Measurements from ENCODE around the gene NFATC4. TPM values are rescaled to one million over a fixed set of nuclear protein-coding genes. Genes with fewer than 3 reads are reported as not detected.

NFATC4 gene
- total and polyA plus RNA-seq, 3 experiments from 2014 or later, result 0.81 to 1.5 TPM; not detected in 1

DNA sequence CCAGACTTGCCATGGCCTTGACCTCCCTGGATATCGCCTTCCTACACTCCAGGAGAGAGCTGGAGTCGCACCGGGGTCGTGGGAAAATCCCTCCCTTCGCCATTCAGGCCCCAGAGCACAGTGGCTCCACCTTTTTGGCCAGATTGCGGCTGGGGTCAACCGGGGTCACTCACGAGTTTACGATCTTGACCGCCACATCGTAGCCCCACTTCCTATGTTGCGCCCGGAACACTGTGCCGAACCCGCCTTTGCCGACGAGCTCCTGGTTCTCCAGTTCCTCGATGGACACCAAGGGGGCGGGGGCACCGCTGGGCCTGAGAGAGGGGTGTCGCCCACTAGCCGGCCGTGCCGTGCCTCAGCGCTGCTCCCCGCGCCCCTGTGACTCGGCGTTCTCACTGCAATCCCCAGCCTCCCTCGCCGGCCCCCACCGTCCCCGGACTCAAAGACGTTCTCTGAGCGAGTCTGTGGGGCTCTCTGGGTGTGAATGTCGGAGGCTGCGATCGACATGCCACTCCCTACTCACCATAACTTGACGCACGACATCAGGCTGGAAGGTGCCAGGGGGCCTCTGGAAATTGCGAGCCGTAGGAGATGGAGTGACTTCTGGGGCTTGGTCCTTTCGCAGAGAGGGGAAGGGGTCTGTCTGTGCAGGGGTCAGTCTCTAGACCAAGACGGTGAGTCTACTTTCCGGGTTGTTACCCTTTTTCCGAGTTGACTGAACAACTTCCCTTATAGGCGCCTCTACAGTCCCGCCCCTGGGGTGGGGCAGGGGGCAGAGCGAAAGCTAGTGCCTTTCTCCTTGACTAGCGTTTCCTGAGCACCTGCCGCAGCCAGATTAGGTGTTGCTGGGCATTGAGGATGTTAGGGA lies 28.5 kb upstream of the NFATC4 start, which contains the start of gene RIPK3:
RIPK3 (minus strand) TSS at position 708 of the 868 bp plus-strand sequence; CDS start at position 543, 165 bp downstream.
- DNase-seq, result peak; percentile 50 to 75 (median 57)
- no peaks in the 10 kb centered on the region for H3K9me3 ChIP-seq (ENCODE audit: low read length)
- POLR2A ChIA-PET, result interaction anchor here (0.6 to 3.3 kb wide), 4 partner anchors 91 to 102 kb away, joined by 3 to 21 read pairs (median 4); partner anchors contain the start of genes CBLN3 and KHNYN
- peaks cover 31% of the 10 kb centered on the region for H3K4me1 ChIP-seq (ENCODE audit: insufficient read depth, low read length)
- H3K27ac ChIP-seq (ENCODE audit: low read depth, low read length), result peak within 1 kb of the TSS; percentile 60
- Mint-ChIP-seq H3K27me3 (peaks cover 15 to 19% of the 10 kb centered on the region in 2 donors), H3K4me3 (peak within 1 kb of the TSS; percentile 95 to 97 (median 97)), H3K4me1 (peaks cover 29 to 50% (median 43%) of the 10 kb centered on the region in 3 donors), H3K27ac (peak within 1 kb of the TSS; percentile 55 to 96 (median 93)), H3K36me3 (peaks cover 5 to 33% (median 5%) of the 10 kb centered on the region in 3 donors), H3K9me3 (no peaks in the 10 kb centered on the region)
- H3K36me3 ChIP-seq (ENCODE audit: insufficient read depth, low read length), result peaks cover 10% of the 10 kb centered on the region
- CTCF ChIA-PET, result interaction anchor here (0.9 to 14.0 kb wide), 8 partner anchors 11 to 97 kb away, joined by 3 to 486 read pairs (median 3); partner anchors contain the start of genes CBLN3, CIDEB, KHNYN and LTB4R
- peak within 1 kb of the TSS; percentile 92 for H3K4me3 ChIP-seq (ENCODE audit: low read length)
- peaks cover 10% of the 10 kb centered on the region for H3K27me3 ChIP-seq (ENCODE audit: insufficient read depth, low read length, poor library complexity, severe bottlenecking)

DNA sequence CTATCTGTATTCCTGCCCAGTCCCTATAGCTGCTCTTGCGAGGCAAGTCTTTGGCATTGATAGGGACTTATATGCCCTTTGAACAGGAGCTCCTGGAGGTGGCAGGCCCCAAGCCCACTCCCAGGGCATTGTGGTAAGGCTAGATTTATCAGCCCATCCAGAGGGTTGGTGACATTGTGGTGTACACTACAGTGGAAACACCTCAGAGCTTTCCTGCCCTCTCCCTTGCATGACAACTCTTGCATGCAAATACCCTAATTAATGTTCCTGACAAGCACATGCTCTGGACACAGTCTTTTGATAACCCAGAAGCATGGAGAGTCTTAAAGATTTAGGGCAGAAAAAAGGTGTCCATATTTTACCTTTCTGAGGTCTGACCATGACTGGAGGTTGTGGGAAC lies 27.4 kb upstream of the NFATC4 start:
- peaks cover 24 to 40% (median 37%) of the 10 kb centered on the region in 3 donors for H3K4me1 Mint-ChIP-seq
- H3K4me3 Mint-ChIP-seq, result peak overlapping the region in 4 of 7 donors; percentile 1 to 97 (median 95)
- Histone ChIP-seq H3K27ac (ENCODE audit: low read depth, low read length) (no peak overlapping the region), H3K4me1 (ENCODE audit: insufficient read depth, low read length) (peaks cover 23% of the 10 kb centered on the region), H3K4me3 (ENCODE audit: low read length) (no peak overlapping the region), H3K9me3 (ENCODE audit: low read length) (no peaks in the 10 kb centered on the region), H3K27me3 (ENCODE audit: insufficient read depth, low read length, poor library complexity, severe bottlenecking) (no peaks in the 10 kb centered on the region), H3K36me3 (ENCODE audit: insufficient read depth, low read length) (peaks cover 10% of the 10 kb centered on the region)
- H3K9me3 Mint-ChIP-seq, result no peaks in the 10 kb centered on the region
- H3K27ac Mint-ChIP-seq, result no peak overlapping the region
- peaks cover 5 to 33% (median 5%) of the 10 kb centered on the region in 3 donors for H3K36me3 Mint-ChIP-seq
- ChIA-PET POLR2A (interaction anchor here (1.1 to 3.3 kb wide), 3 partner anchors 90 to 97 kb away, joined by 3 to 21 read pairs (median 3); partner anchors contain the start of genes CBLN3 and KHNYN), CTCF (interaction anchor here (0.9 to 14.0 kb wide), 4 partner anchors 12 to 98 kb away, joined by 3 to 486 read pairs (median 12); partner anchors contain the start of genes CBLN3, CIDEB, KHNYN and SDR39U1)
- DNase-seq, result no peak
- peaks cover 15 to 23% of the 10 kb centered on the region in 2 donors for H3K27me3 Mint-ChIP-seq

DNA sequence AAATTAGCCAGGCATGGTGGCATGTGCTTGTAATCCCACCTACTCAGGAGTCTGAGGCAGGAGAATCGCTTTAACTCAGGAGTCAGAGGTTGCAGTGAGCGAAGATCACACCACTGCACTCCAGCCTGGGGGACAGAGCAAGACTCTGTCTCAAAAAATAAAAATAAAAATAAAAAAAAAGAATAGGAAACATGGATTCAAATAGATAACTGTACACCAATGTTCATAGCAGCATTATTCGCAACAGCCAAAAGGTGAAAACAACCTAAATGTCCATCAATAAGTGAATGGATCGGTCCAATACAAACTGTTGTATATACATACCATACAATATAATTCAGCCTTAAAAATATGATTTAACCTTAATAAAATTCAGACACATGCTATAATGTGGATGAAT lies 25.1 kb upstream of the NFATC4 start:
- H3K4me3 Mint-ChIP-seq, result no peak overlapping the region
- H3K36me3 Mint-ChIP-seq, result peaks cover 0 to 12% (median 0%) of the 10 kb centered on the region in 3 donors
- Histone ChIP-seq H3K27ac (ENCODE audit: low read depth, low read length) (no peak overlapping the region), H3K4me3 (ENCODE audit: low read length) (no peak overlapping the region), H3K9me3 (ENCODE audit: low read length) (no peaks in the 10 kb centered on the region), H3K36me3 (ENCODE audit: insufficient read depth, low read length) (no peaks in the 10 kb centered on the region), H3K27me3 (ENCODE audit: insufficient read depth, low read length, poor library complexity, severe bottlenecking) (no peaks in the 10 kb centered on the region), H3K4me1 (ENCODE audit: insufficient read depth, low read length) (peaks cover 23% of the 10 kb centered on the region)
- POLR2A ChIA-PET, result no interaction called here
- H3K4me1 Mint-ChIP-seq, result peaks cover 17 to 25% (median 20%) of the 10 kb centered on the region in 3 donors
- CTCF ChIA-PET, result interaction anchor here (1.2 kb wide), 2 partner anchors 9 kb away, joined by 3 to 8 read pairs; no protein-coding TSS in a partner anchor
- DNase-seq, result no peak
- no peaks in the 10 kb centered on the region for H3K9me3 Mint-ChIP-seq
- peaks cover 12 to 32% of the 10 kb centered on the region in 2 donors for H3K27me3 Mint-ChIP-seq
- H3K27ac Mint-ChIP-seq, result no peak overlapping the region

DNA sequence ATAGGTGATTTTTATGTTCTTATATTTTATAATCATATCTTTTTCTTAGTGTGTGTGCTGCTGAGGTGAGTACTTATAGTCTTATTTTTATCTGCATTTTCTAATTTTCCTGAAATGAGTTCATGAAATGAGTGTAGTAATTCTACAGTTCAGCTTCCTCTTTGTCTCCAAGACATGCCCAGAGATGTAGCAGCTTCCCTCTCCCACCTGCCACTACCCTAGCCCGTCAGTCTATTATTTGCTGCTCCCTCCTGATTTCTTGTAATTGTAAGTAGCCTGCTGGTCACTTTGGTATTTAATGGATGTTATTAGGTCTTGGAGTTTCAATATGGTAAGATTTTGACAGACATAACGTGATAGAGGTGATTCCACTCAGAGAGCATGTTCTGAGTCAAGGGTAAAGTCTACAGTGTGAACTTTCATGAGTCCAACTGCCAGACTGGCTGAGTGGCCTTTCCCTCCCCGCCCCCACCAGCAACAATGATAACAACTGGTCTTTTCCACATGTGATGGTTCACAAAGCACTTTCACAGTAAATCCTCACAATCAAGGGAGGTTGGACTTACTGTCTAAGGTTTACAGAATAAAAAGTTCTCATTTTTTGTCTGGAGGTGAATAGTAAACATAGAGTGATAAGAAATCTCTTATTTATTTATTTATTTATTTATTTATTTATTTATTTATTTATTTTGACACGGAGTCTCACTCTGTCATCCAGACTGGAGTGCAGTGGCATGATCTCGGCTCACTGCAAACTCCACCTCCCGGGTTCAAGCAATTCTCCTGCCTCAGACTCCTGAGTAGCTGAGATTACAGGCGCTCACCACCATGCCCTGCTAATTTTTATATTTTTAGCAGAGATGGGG lies 24.0 kb upstream of the NFATC4 start:
- Histone ChIP-seq H3K27ac (ENCODE audit: low read depth, low read length) (no peak overlapping the region), H3K27me3 (ENCODE audit: insufficient read depth, low read length, poor library complexity, severe bottlenecking) (no peaks in the 10 kb centered on the region), H3K4me3 (ENCODE audit: low read length) (no peak overlapping the region), H3K4me1 (ENCODE audit: insufficient read depth, low read length) (peaks cover 12% of the 10 kb centered on the region), H3K9me3 (ENCODE audit: low read length) (no peaks in the 10 kb centered on the region), H3K36me3 (ENCODE audit: insufficient read depth, low read length) (no peaks in the 10 kb centered on the region)
- CTCF ChIA-PET, result interaction anchor here (1.1 to 4.4 kb wide), 3 partner anchors 10 to 93 kb away, joined by 3 to 37 read pairs (median 3); partner anchors contain the start of gene ADCY4
- Mint-ChIP-seq H3K27ac (no peak overlapping the region), H3K4me1 (peaks cover 8 to 14% (median 11%) of the 10 kb centered on the region in 3 donors), H3K36me3 (peaks cover 0 to 4% (median 0%) of the 10 kb centered on the region in 3 donors), H3K4me3 (no peak overlapping the region), H3K9me3 (no peaks in the 10 kb centered on the region), H3K27me3 (peaks cover 12 to 32% of the 10 kb centered on the region in 2 donors)
- DNase-seq, result no peak
- POLR2A ChIA-PET, result interaction anchor here (0.6 kb wide), 1 partner anchor 24 kb away, joined by 7 read pairs; the partner anchor contains the start of gene NFATC4

DNA sequence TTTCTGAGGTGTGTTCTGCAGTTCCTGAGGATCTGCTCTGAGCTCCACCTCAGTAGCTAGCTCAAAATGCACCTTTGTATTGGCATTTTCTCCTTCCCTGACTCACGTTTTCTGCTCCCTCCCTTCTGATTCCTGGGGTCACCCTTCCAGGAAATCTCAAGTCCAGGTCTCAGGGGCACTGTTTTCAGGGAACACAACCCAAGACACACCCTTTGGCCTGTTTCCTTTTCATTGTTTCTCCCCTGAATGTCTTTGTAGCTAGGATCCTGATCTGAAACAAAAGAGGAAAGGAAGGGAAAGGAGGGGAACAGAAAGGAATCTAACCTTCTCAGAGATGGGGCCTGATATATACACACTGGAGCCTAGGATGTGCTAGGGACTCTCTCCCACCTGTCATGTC lies 20.9 kb upstream of the NFATC4 start:
- H3K27ac ChIP-seq (ENCODE audit: low read depth, low read length), result no peak overlapping the region
- CTCF ChIA-PET, result interaction anchor here (4.4 kb wide), 1 partner anchor 14 kb away, joined by 37 read pairs; the partner anchor contains the start of gene ADCY4
- no peaks in the 10 kb centered on the region for H3K36me3 ChIP-seq (ENCODE audit: insufficient read depth, low read length)
- H3K4me1 ChIP-seq (ENCODE audit: insufficient read depth, low read length), result no peaks in the 10 kb centered on the region
- no peak overlapping the region for H3K4me3 ChIP-seq (ENCODE audit: low read length)
- Mint-ChIP-seq H3K4me1 (no peaks in the 10 kb centered on the region), H3K27ac (peak overlapping the region in 1 of 8 donors; percentile 16), H3K9me3 (no peaks in the 10 kb centered on the region), H3K4me3 (no peak overlapping the region), H3K36me3 (no peaks in the 10 kb centered on the region), H3K27me3 (peaks cover 33 to 56% of the 10 kb centered on the region in 2 donors)
- DNase-seq, result no peak
- no peaks in the 10 kb centered on the region for H3K27me3 ChIP-seq (ENCODE audit: insufficient read depth, low read length, poor library complexity, severe bottlenecking)
- H3K9me3 ChIP-seq (ENCODE audit: low read length), result no peaks in the 10 kb centered on the region
- POLR2A ChIA-PET, result no interaction called here

DNA sequence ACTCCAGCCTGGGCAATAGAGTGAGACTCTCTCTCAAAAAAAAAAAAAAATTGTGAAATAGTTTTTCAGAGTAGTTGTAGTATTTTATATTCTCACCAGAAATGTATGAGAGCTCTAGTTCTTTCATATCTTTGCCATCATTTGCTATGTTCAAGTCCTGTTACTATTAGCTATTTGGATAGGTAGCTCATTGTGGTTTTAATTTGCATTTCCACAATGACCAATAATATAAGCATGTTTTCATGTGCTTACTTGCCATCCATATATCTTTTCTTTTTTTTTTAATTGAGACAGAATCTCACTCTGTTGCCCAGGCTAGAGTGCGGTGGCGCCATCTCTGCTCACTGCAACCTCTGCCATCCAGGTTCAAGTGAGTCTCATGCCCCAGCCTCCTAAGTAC lies 19.8 kb upstream of the NFATC4 start:
- Mint-ChIP-seq H3K36me3 (no peaks in the 10 kb centered on the region), H3K9me3 (no peaks in the 10 kb centered on the region), H3K27me3 (peaks cover 36 to 60% of the 10 kb centered on the region in 2 donors), H3K4me3 (no peak overlapping the region), H3K4me1 (no peaks in the 10 kb centered on the region), H3K27ac (no peak overlapping the region)
- Histone ChIP-seq H3K27ac (ENCODE audit: low read depth, low read length) (no peak overlapping the region), H3K4me1 (ENCODE audit: insufficient read depth, low read length) (no peaks in the 10 kb centered on the region), H3K9me3 (ENCODE audit: low read length) (no peaks in the 10 kb centered on the region), H3K27me3 (ENCODE audit: insufficient read depth, low read length, poor library complexity, severe bottlenecking) (peaks cover 3% of the 10 kb centered on the region), H3K36me3 (ENCODE audit: insufficient read depth, low read length) (no peaks in the 10 kb centered on the region), H3K4me3 (ENCODE audit: low read length) (no peak overlapping the region)
- DNase-seq, result no peak
- POLR2A ChIA-PET, result no interaction called here
- CTCF ChIA-PET, result interaction anchor here (0.8 to 4.4 kb wide), 2 partner anchors 15 to 19 kb away, joined by 3 to 37 read pairs; partner anchors contain the start of gene ADCY4

DNA sequence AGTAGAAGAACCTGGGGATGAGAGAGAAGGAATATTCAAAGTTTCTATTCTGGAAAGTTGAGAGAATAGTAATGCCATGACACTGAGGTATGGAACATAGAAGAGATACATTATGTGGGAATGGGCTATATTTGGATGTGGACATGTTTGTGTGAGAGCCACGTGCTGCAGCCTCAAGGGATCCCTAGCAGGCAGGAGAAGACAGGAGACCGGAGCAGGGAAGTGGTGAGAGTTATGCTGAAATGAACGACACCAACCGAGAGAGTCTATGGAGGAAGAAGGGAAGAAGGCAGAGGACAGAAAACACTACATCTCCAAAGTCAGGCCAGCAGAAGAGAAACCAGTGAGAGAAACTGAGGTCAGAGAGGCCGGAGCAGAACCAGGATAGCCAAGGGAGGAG lies 18.2 kb upstream of the NFATC4 start:
- Histone ChIP-seq H3K36me3 (ENCODE audit: insufficient read depth, low read length) (no peaks in the 10 kb centered on the region), H3K27ac (ENCODE audit: low read depth, low read length) (no peak overlapping the region), H3K27me3 (ENCODE audit: insufficient read depth, low read length, poor library complexity, severe bottlenecking) (peaks cover 3% of the 10 kb centered on the region), H3K9me3 (ENCODE audit: low read length) (no peaks in the 10 kb centered on the region), H3K4me3 (ENCODE audit: low read length) (no peak overlapping the region), H3K4me1 (ENCODE audit: insufficient read depth, low read length) (no peaks in the 10 kb centered on the region)
- Mint-ChIP-seq H3K4me1 (no peaks in the 10 kb centered on the region), H3K4me3 (no peak overlapping the region), H3K27me3 (peaks cover 36 to 67% of the 10 kb centered on the region in 2 donors), H3K27ac (peak overlapping the region in 1 of 8 donors; percentile 19), H3K36me3 (no peaks in the 10 kb centered on the region), H3K9me3 (no peaks in the 10 kb centered on the region)
- POLR2A ChIA-PET, result no interaction called here
- CTCF ChIA-PET, result no interaction called here
- no peak for DNase-seq

Measured in CD8-positive, alpha-beta memory T cell (primary cell).